Mesendoderm (in vitro differentiated cells): ENCODE measurements around the gene COMMD2. TPM values are rescaled to one million over a fixed set of nuclear protein-coding genes. Genes with fewer than 3 reads are reported as not detected.

ENCODE experiments used
- DNase-seq: peaks from one replicate; pipeline ENCODE4 v3.0.0; 2013
- H2AK5ac ChIP-seq: 2 replicates; pipeline ENCODE4 v1.6.1; 2013; ENCODE audit warnings: low read length, inconsistent platforms
- H2BK120ac ChIP-seq: 2 replicates; pipeline ENCODE4 v1.6.1; 2013; ENCODE audit warnings: low read depth, mild to moderate bottlenecking, low read length, moderate library complexity, mixed read lengths
- H2BK15ac ChIP-seq: replicated peaks from 2 replicates; pipeline ENCODE4 v1.6.1; 2013; ENCODE audit warnings: low read depth, mild to moderate bottlenecking, moderate library complexity
- H2BK5ac ChIP-seq: 2 replicates; pipeline ENCODE4 v1.6.1; 2013; ENCODE audit warnings: low read length, inconsistent platforms
- H3K18ac ChIP-seq: 2 replicates; pipeline ENCODE4 v1.6.1; 2013; ENCODE audit warnings: mild to moderate bottlenecking, low read length, mixed read lengths
- H3K23ac ChIP-seq: one replicate; pipeline ENCODE4 v1.6.1; 2013; ENCODE audit warnings: low read length
- H3K27ac ChIP-seq: 2 replicates; pipeline ENCODE4 v1.5.1; 2013; ENCODE audit warnings: low read depth, mild to moderate bottlenecking, inconsistent platforms, low read length, moderate library complexity
- H3K27me3 ChIP-seq: 2 replicates; pipeline ENCODE4 v1.6.1; 2013; ENCODE audit warnings: low read length, control low read depth, mild to moderate bottlenecking, inconsistent platforms; ENCODE audit not compliant: insufficient read depth, poor library complexity
- H3K36me3 ChIP-seq: 2 replicates; pipeline ENCODE4 v1.6.1; 2013; ENCODE audit warnings: low read length, inconsistent platforms; ENCODE audit not compliant: control insufficient read depth, insufficient read depth
- H3K4ac ChIP-seq: one replicate; pipeline ENCODE4 v1.6.1; 2013; ENCODE audit warnings: low read depth, mild to moderate bottlenecking, low read length, moderate library complexity
- H3K4me1 ChIP-seq: 2 replicates; pipeline ENCODE4 v1.6.1; 2013; ENCODE audit warnings: low read depth, low read length, inconsistent platforms; ENCODE audit not compliant: control insufficient read depth
- H3K4me2 ChIP-seq: 2 replicates; pipeline ENCODE4 v1.6.1; 2013; ENCODE audit warnings: low read length
- H3K4me3 ChIP-seq: 2 replicates; pipeline ENCODE4 v1.5.1; 2013; ENCODE audit warnings: mild to moderate bottlenecking, low read length
- H3K56ac ChIP-seq: one replicate; pipeline ENCODE4 v1.6.1; 2013; ENCODE audit warnings: low read length
- H3K79me1 ChIP-seq: 2 replicates; pipeline ENCODE4 v1.6.1; 2013; ENCODE audit warnings: low read length, inconsistent platforms
- H3K79me2 ChIP-seq: 2 replicates; pipeline ENCODE4 v1.6.1; 2013; ENCODE audit warnings: mild to moderate bottlenecking, low read length; ENCODE audit not compliant: control insufficient read depth, insufficient read depth
- H3K9ac ChIP-seq: 2 replicates; pipeline ENCODE4 v1.6.1; 2013; ENCODE audit warnings: low read length, inconsistent platforms
- H4K5ac ChIP-seq: one replicate; pipeline ENCODE4 v1.6.1; 2013; ENCODE audit warnings: low read length
- H4K8ac ChIP-seq: one replicate; pipeline ENCODE4 v1.6.1; 2013; ENCODE audit warnings: low read depth, mild to moderate bottlenecking, control low read depth, low read length, moderate library complexity
- WGBS: extraction: QIAGEN DNeasy Blood & Tissue Kit; methylation state at CpG from one replicate; pipeline ENCODE4 v1.1.7; 2013; ENCODE audit warnings: low lambda C conversion rate, missing lambda C conversion rate; ENCODE audit not compliant: insufficient coverage; ENCODE audit errors: extremely low coverage; 5-methylcytosine and 5-hydroxymethylcytosine counted together
- polyA plus RNA-seq, 2 experiments: library from polyadenylated mRNA; stranded (reverse); fragments of 200-250 nt; gene quantifications; one replicate each; pipeline ENCODE4 v1.2.3, GENCODE V29; 2013

COMMD2 gene
- 42.5 TPM for polyA plus RNA-seq (2013, experiment 1 of 2)
- polyA plus RNA-seq (2013, experiment 2 of 2): 40.2 TPM

- no peak within 1 kb of the TSS for H3K23ac ChIP-seq
- H3K79me1 ChIP-seq: peaks cover 4% of the 10 kb centered on the region
- peaks cover 2% of the 10 kb centered on the region for H3K4me1 ChIP-seq
- no CpG with 5 or more reads among the region's 52 CpGs for WGBS
- peak within 1 kb of the TSS; percentile 74 for H2BK5ac ChIP-seq
- H3K4me2 ChIP-seq: peak within 1 kb of the TSS; percentile 70
- H3K56ac ChIP-seq: peak within 1 kb of the TSS; percentile 99
- H3K79me2 ChIP-seq: peaks cover 6% of the 10 kb centered on the region
- peak within 1 kb of the TSS; percentile 88 for H3K4me3 ChIP-seq
- no peaks in the 10 kb centered on the region for H3K27me3 ChIP-seq
- no peak within 1 kb of the TSS for H4K8ac ChIP-seq
- no peak within 1 kb of the TSS for H2BK15ac ChIP-seq
- H2BK120ac ChIP-seq: no peak within 1 kb of the TSS
- H3K27ac ChIP-seq: peak within 1 kb of the TSS; percentile 63
- DNase-seq: peak; percentile 96
- no peak within 1 kb of the TSS for H4K5ac ChIP-seq
- H3K18ac ChIP-seq: peak within 1 kb of the TSS; percentile 3
- no peaks in the 10 kb centered on the region for H3K36me3 ChIP-seq
- H3K4ac ChIP-seq: no peak within 1 kb of the TSS
- no peak within 1 kb of the TSS for H2AK5ac ChIP-seq
- H3K9ac ChIP-seq: peak within 1 kb of the TSS; percentile 84
Measured at GRCh38 chr3:149752051-149752787, at the start of gene COMMD2. COMMD2 (minus strand) TSS chr3:149752489; CDS start chr3:149752444, 45 bp downstream.

GRCh38 chr3:149801639-149802038 lies 49.4 kb upstream of the COMMD2 start:
- no CpG with 5 or more reads among the region's 5 CpGs for WGBS
- Histone ChIP-seq H3K4ac (no peak overlapping the region), H3K9ac (no peak overlapping the region), H3K27ac (no peak overlapping the region), H3K4me3 (no peak overlapping the region), H2AK5ac (no peak overlapping the region), H3K18ac (no peak overlapping the region), H2BK5ac (no peak overlapping the region), H4K5ac (no peak overlapping the region), H3K56ac (no peak overlapping the region), H3K36me3 (no peaks in the 10 kb centered on the region), H3K4me2 (no peak overlapping the region), H2BK120ac (no peak overlapping the region), H3K79me1 (no peaks in the 10 kb centered on the region), H2BK15ac (no peak overlapping the region), H4K8ac (no peak overlapping the region), H3K23ac (no peak overlapping the region), H3K27me3 (no peaks in the 10 kb centered on the region), H3K79me2 (no peaks in the 10 kb centered on the region), H3K4me1 (no peaks in the 10 kb centered on the region)
- DNase-seq: no peak

GRCh38 chr3:149801195-149801594 lies 48.9 kb upstream of the COMMD2 start:
- Histone ChIP-seq H2BK15ac (no peak overlapping the region), H3K9ac (no peak overlapping the region), H3K18ac (no peak overlapping the region), H3K56ac (no peak overlapping the region), H2BK120ac (no peak overlapping the region), H3K27me3 (no peaks in the 10 kb centered on the region), H3K4me3 (no peak overlapping the region), H2AK5ac (no peak overlapping the region), H3K4me2 (no peak overlapping the region), H3K79me2 (no peaks in the 10 kb centered on the region), H4K5ac (no peak overlapping the region), H4K8ac (no peak overlapping the region), H3K36me3 (no peaks in the 10 kb centered on the region), H2BK5ac (no peak overlapping the region), H3K4ac (no peak overlapping the region), H3K4me1 (no peaks in the 10 kb centered on the region), H3K79me1 (no peaks in the 10 kb centered on the region), H3K27ac (no peak overlapping the region), H3K23ac (no peak overlapping the region)
- no peak for DNase-seq
- no CpG with 5 or more reads among the region's 1 CpG for WGBS

GRCh38 chr3:149800693-149801092 lies 48.4 kb upstream of the COMMD2 start:
- H3K4ac ChIP-seq: no peak overlapping the region
- no peaks in the 10 kb centered on the region for H3K36me3 ChIP-seq
- no CpG with 5 or more reads among the region's 8 CpGs for WGBS

DNA sequence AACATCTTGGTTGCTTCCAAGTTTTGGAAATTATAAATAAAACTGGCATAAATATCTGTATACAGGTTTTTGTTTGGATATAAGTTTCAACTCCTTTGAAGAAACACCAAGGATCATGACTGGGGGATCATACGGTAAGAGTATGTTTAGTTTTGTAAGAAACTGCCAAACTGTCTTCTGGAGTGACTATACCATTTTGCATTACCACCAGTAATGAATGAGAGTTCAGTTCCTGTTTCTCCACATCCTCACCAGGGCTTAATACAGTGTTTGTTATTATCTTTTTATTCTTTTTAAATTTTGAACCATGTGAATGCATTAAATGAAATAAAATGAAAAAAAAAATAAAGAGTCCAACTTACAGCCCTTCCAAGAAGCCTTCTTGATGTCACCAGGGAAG lies 43.7 kb upstream of the COMMD2 start:
- no peak overlapping the region for H3K9ac ChIP-seq
- no peak overlapping the region for H3K18ac ChIP-seq
- H3K79me1 ChIP-seq: no peaks in the 10 kb centered on the region
- H3K4me3 ChIP-seq: no peak overlapping the region
- DNase-seq: no peak
- H4K5ac ChIP-seq: no peak overlapping the region
- no peak overlapping the region for H3K23ac ChIP-seq
- H4K8ac ChIP-seq: no peak overlapping the region
- no peaks in the 10 kb centered on the region for H3K4me1 ChIP-seq
- WGBS: no CpG with 5 or more reads among the region's 1 CpG
- H2BK15ac ChIP-seq: no peak overlapping the region
- H3K56ac ChIP-seq: no peak overlapping the region
- no peak overlapping the region for H2BK120ac ChIP-seq
- H2BK5ac ChIP-seq: no peak overlapping the region
- no peaks in the 10 kb centered on the region for H3K27me3 ChIP-seq
- no peak overlapping the region for H3K27ac ChIP-seq
- no peaks in the 10 kb centered on the region for H3K79me2 ChIP-seq
- no peak overlapping the region for H3K4me2 ChIP-seq
- no peak overlapping the region for H2AK5ac ChIP-seq
- H3K4ac ChIP-seq: no peak overlapping the region
- no peaks in the 10 kb centered on the region for H3K36me3 ChIP-seq

More at GRCh38 chr3:149800693-149801092, 48.4 kb upstream of the COMMD2 start:
- no peaks in the 10 kb centered on the region for H3K4me1 ChIP-seq
- no peak overlapping the region for H3K4me2 ChIP-seq
- no peak overlapping the region for H2BK15ac ChIP-seq
- H3K9ac ChIP-seq: no peak overlapping the region
- no peak overlapping the region for H4K5ac ChIP-seq
- H3K56ac ChIP-seq: no peak overlapping the region
- H2BK5ac ChIP-seq: no peak overlapping the region
- H4K8ac ChIP-seq: no peak overlapping the region
- H3K27me3 ChIP-seq: no peaks in the 10 kb centered on the region
- H3K27ac ChIP-seq: no peak overlapping the region
- no peaks in the 10 kb centered on the region for H3K79me2 ChIP-seq
- H3K23ac ChIP-seq: no peak overlapping the region
- no peaks in the 10 kb centered on the region for H3K79me1 ChIP-seq
- H2AK5ac ChIP-seq: no peak overlapping the region
- no peak overlapping the region for H2BK120ac ChIP-seq
- H3K4me3 ChIP-seq: no peak overlapping the region
- H3K18ac ChIP-seq: no peak overlapping the region
- no peak for DNase-seq
